Ovary (tissue), 9 donors: Measurements from ENCODE around the gene PARD6B. TPM values are rescaled to one million over a fixed set of nuclear protein-coding genes. Genes with fewer than 3 reads are reported as not detected.
A peak's percentile ranks its signal among the peaks of the same experiment; 100 is the strongest.
"Not testable (repeated sequence)": the region's sequence is repeated elsewhere in the genome, so short reads cannot be mapped to it uniquely, and the experiment has no call there.

ENCODE experiments used
- DNase-seq, 5 donors: peaks; one replicate each; pipeline ENCODE4 v3.0.0-alpha.2; 2019 to 2020
- H3K27ac ChIP-seq, 2 donors: fragments of 200-600 bp; one replicate each; pipeline versions ENCODE4 v1.5.1 to v1.8.0; 2019 to 2022
- H3K27me3 ChIP-seq: fragments of 200-600 bp; one replicate; pipeline ENCODE4 v1.8.0; 2022
- H3K36me3 ChIP-seq: fragments of 200-600 bp; sonication (generic); one replicate; pipeline ENCODE4 v1.5.1; 2019
- H3K4me1 ChIP-seq: one replicate; pipeline ENCODE4 v1.8.1; 2013; ENCODE audit warnings: mild to moderate bottlenecking, moderate library complexity; ENCODE audit not compliant: insufficient read depth
- H3K4me3 ChIP-seq: fragments of 200-600 bp; sonication (generic); one replicate; pipeline ENCODE4 v1.5.1; 2017
- H3K9me3 ChIP-seq, 2 donors: fragments of 200-600 bp in 1 of 2; sonication (generic) in 1 of 2; one replicate each; pipeline versions ENCODE4 v1.5.1 to v1.8.1; 2013 to 2019; ENCODE audit warnings: mild to moderate bottlenecking in 1 of 2, moderate library complexity in 1 of 2
- CTCF ChIP-seq, 3 donors: fragments of 450-650 bp in 2 of 3; fragments of 200-600 bp in 1 of 3; IDR thresholded peaks; one replicate each; pipeline versions ENCODE4 v1.5.1 to v1.8.0; 2016 to 2022; ENCODE audit warnings: antibody characterized with exemption in 3 of 3, mild to moderate bottlenecking in 1 of 3
- EP300 ChIP-seq: sonication (generic); formaldehyde crosslinking; IDR thresholded peaks from one replicate; pipeline ENCODE4 v1.6.1; 2017; ENCODE audit warnings: antibody characterized with exemption
- POLR2A ChIP-seq: fragments of 450-650 bp; IDR thresholded peaks from one replicate; pipeline ENCODE4 v1.6.1; 2017; ENCODE audit warnings: antibody characterized with exemption, mild to moderate bottlenecking, moderate library complexity
- WGBS, 3 donors: extraction: QIAGEN DNeasy Blood & Tissue Kit in 1 of 3; methylation state at CpG; one replicate each; pipeline versions ENCODE4 v1.1.5 to v1.1.7; 2013 to 2017; 5-methylcytosine and 5-hydroxymethylcytosine counted together
- intact Hi-C, 4 donors: fragments of 100-400 bp; cut with DNase I; formaldehyde crosslinking; loops; one replicate each; pipeline versions ENCODE4 v1.11.0 to v1.15.1; 2022 to 2023
- polyA plus RNA-seq, 2 donors: library from polyadenylated mRNA; stranded (reverse); fragments of 200-250 nt in 1 of 2; fragments of 350-450 nt in 1 of 2; fragmentation: Illumina TruSeq in 1 of 2; extraction: RNeasy Lipid Tissue Mini Kit (QIAGEN cat#74804) in 1 of 2; gene quantifications; one replicate each; pipeline ENCODE4 v1.2.3, GENCODE V29; 2013 to 2014
- total RNA-seq, 7 donors: library from RNA; depleted of rRNA in 2 of 7; stranded (reverse); fragments of >200 nt in 2 of 7; fragmentation: NEBNext Ultra II Directional in 3 of 7; extraction: Animal tissue kit (Norgen Biotek cat#: 25700) in 3 of 7; gene quantifications; one replicate each; pipeline versions ENCODE4 v1.1.0 to v1.2.4, GENCODE V29; 2016 to 2023
- donor health status: DM: no; HTN: no; CAD: no; lungs with moderate emphysema.
- donor health status: DM: no; HTN: no; CAD: no.
- donor health status: Bipolar disorder and iron deficiency.
- donor health status: DM: yes; HTN: yes; CAD: no.
- donor health status: DM: no; HTN: no; CAD: no.
- donor health status: DM: yes; HTN: yes; CAD: no.

Gene PARD6B
- total and polyA plus RNA-seq, 9 donors: 0.91 to 14.4 (median 6.0) TPM

GRCh38 chr20:50695135-50695872 is 36.1 kb upstream of the PARD6B start:
- Histone ChIP-seq H3K4me3 (no peak overlapping the region), H3K4me1 (no peaks in the 10 kb centered on the region), H3K36me3 (no peaks in the 10 kb centered on the region), H3K27me3 (no peaks in the 10 kb centered on the region), H3K9me3 (no peaks in the 10 kb centered on the region), H3K27ac (no peak overlapping the region)
- WGBS, 3 donors: 61 to 74% (median 71%) methylated on average over 9 of the region's 9 CpGs
- TF ChIP-seq POLR2A: no peak
- TF ChIP-seq EP300: no peak
- TF ChIP-seq CTCF (IDR thresholded peaks at IDR 0.05): no peak
- peak in 1 of 5 donors; percentile 36 for DNase-seq
- intact Hi-C loops: no loop called here

- intact Hi-C loops, H3K4me1 ChIP-seq: not testable (repeated sequence)
- 90 to 94% (median 92%) methylated on average over 7 of the region's 7 CpGs for WGBS, 3 donors
These were observed 33.1 kb upstream of the PARD6B start for GRCh38 chr20:50698255-50698654.

GRCh38 chr20:50699688-50700087 is 31.7 kb upstream of the PARD6B start:
- no peak for DNase-seq
- Histone ChIP-seq H3K4me3 (no peak overlapping the region), H3K36me3 (no peaks in the 10 kb centered on the region), H3K9me3 (no peaks in the 10 kb centered on the region), H3K27ac (no peak overlapping the region), H3K4me1 (no peaks in the 10 kb centered on the region), H3K27me3 (no peaks in the 10 kb centered on the region)
- intact Hi-C loops: no loop called here
- TF ChIP-seq POLR2A (no peak), CTCF (IDR thresholded peaks at IDR 0.05) (no peak)
- WGBS, 3 donors: 95 to 97% (median 97%) methylated on average over 5 of the region's 5 CpGs

More at GRCh38 chr20:50698255-50698654, 33.1 kb upstream of the PARD6B start:
- not testable (repeated sequence) for H3K27ac ChIP-seq, H3K4me3 ChIP-seq, H3K27me3 ChIP-seq, H3K9me3 ChIP-seq, H3K36me3 ChIP-seq, DNase-seq

- TF ChIP-seq EP300: no peak
- TF ChIP-seq CTCF (IDR thresholded peaks at IDR 0.05): no peak
- no peak for TF ChIP-seq POLR2A
- WGBS, 3 donors: 76 to 85% (median 78%) methylated on average over 11 of the region's 11 CpGs
- Histone ChIP-seq H3K36me3 (no peaks in the 10 kb centered on the region), H3K27me3 (no peaks in the 10 kb centered on the region), H3K4me3 (no peak overlapping the region), H3K27ac (no peak overlapping the region), H3K4me1 (no peaks in the 10 kb centered on the region), H3K9me3 (no peaks in the 10 kb centered on the region)
- DNase-seq: no peak
- intact Hi-C loops: no loop called here
These were observed 30.1 kb upstream of the PARD6B start for GRCh38 chr20:50701041-50701963.

- intact Hi-C loops, H3K27ac ChIP-seq, H3K36me3 ChIP-seq, H3K9me3 ChIP-seq, H3K4me3 ChIP-seq, DNase-seq, H3K27me3 ChIP-seq, H3K4me1 ChIP-seq: not testable (repeated sequence)
- WGBS, 3 donors: 85 to 94% (median 85%) methylated on average over 9 of the region's 9 CpGs
These were observed 27.5 kb upstream of the PARD6B start for GRCh38 chr20:50703651-50704438.
